Measurements from ENCODE around the gene ACTL7B.
"Not testable (repeated sequence)": the region's sequence is repeated elsewhere in the genome, so short reads cannot be mapped to it uniquely, and the experiment has no call there.

Gene ACTL7B

GRCh38 chr9:108855888-108856287 is at the start of gene ACTL7B:
Gene ACTL7B, minus strand, starts transcription at chr9:108855986. Its CDS starts 56 bp downstream, at chr9:108855930.
- no peak for DNase-seq

GRCh38 chr9:108905494-108905893 is 49.7 kb upstream of the ACTL7B start:
- no peak for DNase-seq

GRCh38 chr9:108904161-108904560 is 48.4 kb upstream of the ACTL7B start:
- DNase-seq, result no peak

GRCh38 chr9:108903420-108904103 is 47.8 kb upstream of the ACTL7B start:
- DNase-seq, result no peak

- DNase-seq, result no peak
These were observed 44.4 kb upstream of the ACTL7B start for GRCh38 chr9:108900176-108900575.

- DNase-seq, result not testable (repeated sequence)
These were observed 43.4 kb upstream of the ACTL7B start for GRCh38 chr9:108899023-108899695.

- no peak for DNase-seq
These were observed 41.7 kb upstream of the ACTL7B start for GRCh38 chr9:108897324-108898096.

GRCh38 chr9:108894225-108894997 is 38.6 kb upstream of the ACTL7B start:
- no peak for DNase-seq

GRCh38 chr9:108889649-108890067 is 33.9 kb upstream of the ACTL7B start:
- no peak for DNase-seq

- not testable (repeated sequence) for DNase-seq
These were observed 30.9 kb upstream of the ACTL7B start for GRCh38 chr9:108886594-108887271.

GRCh38 chr9:108885643-108886348 is 30.0 kb upstream of the ACTL7B start:
- DNase-seq, result peak; percentile 90

GRCh38 chr9:108884701-108885100 is 28.9 kb upstream of the ACTL7B start:
- DNase-seq, result no peak

- DNase-seq, result no peak
These were observed 27.3 kb upstream of the ACTL7B start for GRCh38 chr9:108883085-108883484.

GRCh38 chr9:108882052-108882888 is 26.5 kb upstream of the ACTL7B start:
- no peak for DNase-seq

GRCh38 chr9:108880738-108881316 is 25.0 kb upstream of the ACTL7B start:
- no peak for DNase-seq

- DNase-seq, result no peak
These were observed 21.7 kb upstream of the ACTL7B start for GRCh38 chr9:108877524-108877923.

GRCh38 chr9:108876425-108876824 is 20.6 kb upstream of the ACTL7B start:
- DNase-seq, result no peak

GRCh38 chr9:108874058-108874788 is 18.4 kb upstream of the ACTL7B start:
- no peak for DNase-seq

- DNase-seq, result no peak
These were observed 13.4 kb upstream of the ACTL7B start for GRCh38 chr9:108869092-108869725.
